K562 (cell line): ENCODE data around the gene FZD4. TPM values are rescaled to one million over a fixed set of nuclear protein-coding genes. Genes with fewer than 3 reads are reported as not detected.
A peak's percentile ranks its signal among the peaks of the same experiment; 100 is the strongest.

ENCODE experiments used
- E2F8 ChIP-seq: fragments of 450-650 bp; IDR thresholded peaks from 2 replicates; pipeline ENCODE4 v1.7.1; 2018; ENCODE audit warnings: mild to moderate bottlenecking, low read depth; ENCODE audit not compliant: partially characterized antibody
- ETV5 ChIP-seq: sonication (generic); formaldehyde crosslinking; IDR thresholded peaks from 2 replicates; pipeline ENCODE4 v1.4.0; 2020; ENCODE audit warnings: low read depth, mild to moderate bottlenecking, missing genetic modification reagents
- GTF3C2 ChIP-seq: IDR thresholded peaks from 3 replicates; pipeline ENCODE4 v1.6.1; 2011; ENCODE audit warnings: borderline replicate concordance, mild to moderate bottlenecking, moderate library complexity; ENCODE audit not compliant: insufficient read length; ENCODE audit errors: extremely low read depth
- HDGF ChIP-seq: fragments of 450-650 bp; IDR thresholded peaks from 2 replicates; pipeline ENCODE4 v1.6.1; 2016
- KHSRP ChIP-seq: fragments of 450-650 bp; IDR thresholded peaks from 2 replicates; pipeline ENCODE4 v1.6.1; 2017
- MEF2A ChIP-seq: IDR thresholded peaks from 2 replicates; pipeline ENCODE4 v1.6.1; 2011; ENCODE audit warnings: low read depth, mild to moderate bottlenecking, low read length, moderate library complexity; ENCODE audit not compliant: control insufficient read depth
- NR3C1 ChIP-seq: sonication (generic); formaldehyde crosslinking; IDR thresholded peaks from 2 replicates; pipeline ENCODE4 v1.8.1; 2022; ENCODE audit warnings: missing genetic modification reagents
- OTX1 ChIP-seq: fragments of 450-650 bp; formaldehyde crosslinking; IDR thresholded peaks from 2 replicates; pipeline ENCODE4 v1.4.0; 2022; ENCODE audit warnings: mild to moderate bottlenecking
- RBBP5 ChIP-seq: fragments of 200-600 bp; sonication (generic); IDR thresholded peaks from 2 replicates; pipeline ENCODE4 v1.6.1; 2012; ENCODE audit warnings: borderline replicate concordance, mild to moderate bottlenecking, low read length, control low read depth, inconsistent platforms; ENCODE audit not compliant: insufficient read depth, poor library complexity, severe bottlenecking
- SRF ChIP-seq, 2 experiments: fragments of 250-450, 450-650 bp in 1 of 2; sonication (Bioruptor Pico) in 1 of 2; sonication (generic) in 1 of 2; formaldehyde crosslinking; IDR thresholded peaks; 2 replicates each; pipeline versions ENCODE4 v1.5.0 to v1.5.1; 2020 to 2022; ENCODE audit warnings: mild to moderate bottlenecking in 1 of 2, missing genetic modification reagents in 1 of 2
- TAF15 ChIP-seq: fragments of 200-400 bp; formaldehyde crosslinking; IDR thresholded peaks from 2 replicates; pipeline ENCODE4 v1.6.1; 2017; ENCODE audit warnings: mild to moderate bottlenecking, low read depth, low read length, moderate library complexity
- ZNF449 ChIP-seq: fragments of 250-450 bp; sonication (Bioruptor Pico); IDR thresholded peaks from 2 replicates; pipeline ENCODE4 v1.8.0; 2022; ENCODE audit warnings: moderate library complexity, mild to moderate bottlenecking, inconsistent platforms
- ZNF639 ChIP-seq, 2 experiments: fragments of 200-800 bp in 1 of 2; sonication (Bioruptor generic) in 1 of 2; sonication (generic) in 1 of 2; formaldehyde crosslinking in 1 of 2; IDR thresholded peaks in 1 of 2; conservative IDR thresholded peaks in 1 of 2; 2 replicates each; pipeline versions ENCODE4 v1.5.0 to v1.6.1; 2016 to 2020; ENCODE audit warnings: missing compliant biosample characterization in 1 of 2, missing genetic modification characterization in 1 of 2, missing genetic modification reagents in 1 of 2
- ZNF778 ChIP-seq: fragments of 450-650 bp; formaldehyde crosslinking; IDR thresholded peaks from 2 replicates; pipeline ENCODE4 v1.4.0; 2020; ENCODE audit warnings: mild to moderate bottlenecking, moderate library complexity
- polyA plus RNA-seq, 8 experiments: library from polyadenylated mRNA; depleted of rRNA in 4 of 8; stranded (reverse) in 5 of 8; unstranded in 3 of 8; fragments of >200 nt; fragmentation: Nextera tagmentation in 2 of 8; fragmentation: Illumina TruSeq in 1 of 8; extraction: Ambion mirVana in 2 of 8; extraction: Trizol in 1 of 8; gene quantifications; 2 replicates each; pipeline versions ENCODE4 v1.2.1 to v1.2.3, GENCODE V29; 2011 to 2014; ENCODE audit warnings: inconsistent platforms in 1 of 8, missing spikeins in 1 of 8
- total RNA-seq, 7 experiments: library from RNA; depleted of rRNA in 6 of 7; stranded (reverse); fragments of >200 nt in 6 of 7; fragmentation: Illumina TruSeq in 2 of 7; extraction: Trizol in 2 of 7; gene quantifications; 2 replicates each; pipeline versions ENCODE4 v1.2.1 to v1.2.3, GENCODE V29; 2011 to 2021; ENCODE audit warnings: low replicate concordance in 1 of 7

Gene FZD4
- total and polyA plus RNA-seq, 9 of the 15 experiments (the other 6 are each of a cell fraction or from before 2014, with no cell fraction given), result 1.2 to 7.9 (median 5.8) TPM

- TF ChIP-seq ZNF639 (CRISPR knock-in tag; conservative IDR thresholded peaks at IDR 0.05 in 1 of 2, IDR thresholded peaks at IDR 0.05 in 1 of 2) (peak in 1 of 2 experiments; percentile 81; a peak in 2 of 4 replicates), RBBP5 (no peak), OTX1 (CRISPR knock-in tag) (peak; percentile 64; the same call in 1 of the 2 replicates), GTF3C2 (no peak), KHSRP (peak; percentile 43; the same call in 1 of the 2 replicates), ETV5 (peak; percentile 61; the same call in 1 of the 2 replicates), HDGF (no peak), NR3C1 (CRISPR knock-in tag) (no peak), E2F8 (no peak), MEF2A (peak; percentile 49; the same call in 1 of the 2 replicates), SRF (CRISPR knock-in tag; IDR thresholded peaks at IDR 0.05) (no peak; a peak in 1 of 4 replicates), TAF15 (no peak), ZNF778 (CRISPR knock-in tag) (no peak), ZNF449 (CRISPR knock-in tag) (no peak)
Observed at GRCh38 chr11:86999859-87000753, 44.9 kb upstream of the FZD4 start (continued).
